HG03520 (cell line): Measurements from ENCODE around the gene ATXN10.

Experiments
- ATAC-seq: cut with Tn5 transposase; IDR thresholded peaks from one replicate; pipeline ENCODE4 v1.9.1; 2021; ENCODE audit warnings: mild to moderate bottlenecking, moderate library complexity; ENCODE audit not compliant: unreplicated experiment

ATXN10 gene

DNA sequence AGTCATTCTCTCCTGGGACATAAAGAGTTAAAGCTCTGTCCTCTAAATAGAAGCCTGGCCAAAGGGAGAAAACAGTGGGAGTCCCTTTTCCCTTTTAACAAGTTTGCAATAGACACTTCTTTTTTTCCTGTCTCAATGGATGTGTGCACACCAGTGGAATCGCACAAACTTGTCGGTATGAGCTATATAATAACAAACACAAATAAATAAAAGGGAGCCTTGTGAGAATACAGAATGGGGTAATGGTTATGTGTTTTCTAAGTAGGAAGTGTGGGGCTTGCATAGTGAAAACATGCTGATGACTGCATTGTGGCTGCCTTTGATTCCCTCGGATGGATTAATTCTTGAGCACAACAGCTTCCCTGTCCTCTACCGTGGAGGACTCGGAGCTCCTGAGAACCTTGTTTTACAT lies 173.4 kb downstream of the ATXN10 start:
- no peak for ATAC-seq

DNA sequence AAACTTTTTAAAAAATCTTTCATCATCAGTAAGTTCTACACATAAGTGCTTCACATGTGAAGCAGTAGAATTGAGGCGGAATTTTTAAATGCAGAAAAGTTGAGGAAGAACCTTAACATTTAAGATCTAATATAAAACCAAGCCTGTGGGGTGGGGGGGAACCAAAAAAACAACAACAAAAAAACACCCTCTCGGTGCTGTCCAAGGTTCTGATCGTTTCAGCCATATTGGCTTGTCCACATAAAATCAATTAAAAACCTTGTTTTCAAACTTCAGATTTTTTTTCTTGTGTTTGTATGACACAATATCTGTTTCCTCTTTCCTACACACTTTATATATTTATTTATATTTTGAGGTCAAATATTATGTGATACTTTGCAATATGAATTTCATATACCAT lies 175.3 kb downstream of the ATXN10 start:
- ATAC-seq: no peak

DNA sequence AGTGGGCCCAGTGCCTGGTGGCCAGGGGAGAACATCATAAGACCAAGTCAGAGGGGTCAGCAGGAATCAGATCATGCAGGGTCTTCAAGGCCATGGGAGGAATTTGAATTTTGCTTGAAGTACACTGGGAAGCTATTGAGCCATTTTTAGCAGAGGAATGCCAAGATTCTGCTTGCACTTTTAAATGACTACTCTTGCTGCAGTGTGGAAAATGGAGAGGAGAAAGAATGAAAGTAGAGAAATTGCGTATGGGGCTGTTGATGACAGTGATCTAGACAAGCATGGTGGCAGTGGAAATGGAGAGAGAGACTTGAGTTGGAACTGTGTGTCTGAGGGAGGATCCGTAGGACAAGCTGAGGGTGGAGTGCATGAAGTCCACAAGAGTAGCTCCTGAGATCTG lies 177.3 kb downstream of the ATXN10 start:
- no peak for ATAC-seq

DNA sequence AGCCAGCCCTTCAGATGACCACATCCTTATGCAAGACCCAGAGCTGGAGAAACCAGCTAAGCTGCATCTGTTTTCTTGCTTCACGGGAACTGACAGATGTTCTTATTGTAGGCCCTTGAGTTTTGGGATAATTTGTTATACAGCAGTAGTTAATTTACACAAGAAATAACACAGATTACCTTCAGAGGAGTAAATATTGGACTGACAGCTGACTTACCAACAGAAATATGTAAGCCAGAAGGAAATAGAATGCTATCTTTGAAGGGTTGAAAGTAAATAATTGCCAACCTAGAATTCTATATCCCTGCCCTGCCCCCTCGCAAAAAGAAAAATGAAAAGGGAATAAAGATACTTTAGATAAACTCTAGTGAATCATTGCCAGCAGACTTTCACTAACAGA lies 181.2 kb downstream of the ATXN10 start:
- no peak for ATAC-seq

DNA sequence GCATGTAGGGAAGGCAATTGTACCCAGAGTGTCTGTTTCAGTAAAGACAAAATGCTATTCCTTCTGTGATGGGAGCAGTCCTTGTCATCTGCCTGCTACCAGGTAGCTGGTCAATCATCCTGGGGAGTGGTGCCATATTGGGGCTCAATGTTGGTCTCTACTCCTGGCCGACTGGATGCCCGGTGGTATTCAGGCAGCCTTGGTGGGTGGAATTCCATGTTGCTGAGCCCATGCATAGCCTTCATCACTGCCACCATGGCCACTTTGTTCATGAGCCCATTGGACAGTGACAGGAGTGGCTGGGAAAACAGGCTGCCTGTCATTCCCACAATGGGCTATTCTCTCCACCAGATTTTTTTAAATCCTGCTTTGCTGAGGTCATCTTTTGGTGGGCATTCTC lies 184.3 kb downstream of the ATXN10 start:
- ATAC-seq: no peak

DNA sequence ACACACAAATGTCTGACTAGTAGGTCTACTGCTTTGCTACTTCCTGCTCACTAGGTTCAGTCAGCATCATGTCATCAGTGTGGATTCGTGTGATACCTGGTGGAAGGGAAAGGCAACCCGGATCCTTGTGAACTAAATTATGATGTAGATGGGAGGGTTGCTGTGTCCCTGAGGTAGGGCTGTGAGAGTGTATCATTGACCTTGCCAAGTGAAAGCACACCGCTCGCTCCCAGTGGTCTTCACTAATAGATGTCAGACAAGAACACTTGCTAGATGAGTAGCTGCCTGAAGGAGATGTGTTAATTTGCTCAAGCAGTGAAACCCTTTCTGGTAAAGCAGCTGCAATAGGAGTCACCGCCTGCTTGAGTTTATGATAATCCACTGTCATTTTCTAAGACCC lies 185.9 kb downstream of the ATXN10 start:
- ATAC-seq: no peak

DNA sequence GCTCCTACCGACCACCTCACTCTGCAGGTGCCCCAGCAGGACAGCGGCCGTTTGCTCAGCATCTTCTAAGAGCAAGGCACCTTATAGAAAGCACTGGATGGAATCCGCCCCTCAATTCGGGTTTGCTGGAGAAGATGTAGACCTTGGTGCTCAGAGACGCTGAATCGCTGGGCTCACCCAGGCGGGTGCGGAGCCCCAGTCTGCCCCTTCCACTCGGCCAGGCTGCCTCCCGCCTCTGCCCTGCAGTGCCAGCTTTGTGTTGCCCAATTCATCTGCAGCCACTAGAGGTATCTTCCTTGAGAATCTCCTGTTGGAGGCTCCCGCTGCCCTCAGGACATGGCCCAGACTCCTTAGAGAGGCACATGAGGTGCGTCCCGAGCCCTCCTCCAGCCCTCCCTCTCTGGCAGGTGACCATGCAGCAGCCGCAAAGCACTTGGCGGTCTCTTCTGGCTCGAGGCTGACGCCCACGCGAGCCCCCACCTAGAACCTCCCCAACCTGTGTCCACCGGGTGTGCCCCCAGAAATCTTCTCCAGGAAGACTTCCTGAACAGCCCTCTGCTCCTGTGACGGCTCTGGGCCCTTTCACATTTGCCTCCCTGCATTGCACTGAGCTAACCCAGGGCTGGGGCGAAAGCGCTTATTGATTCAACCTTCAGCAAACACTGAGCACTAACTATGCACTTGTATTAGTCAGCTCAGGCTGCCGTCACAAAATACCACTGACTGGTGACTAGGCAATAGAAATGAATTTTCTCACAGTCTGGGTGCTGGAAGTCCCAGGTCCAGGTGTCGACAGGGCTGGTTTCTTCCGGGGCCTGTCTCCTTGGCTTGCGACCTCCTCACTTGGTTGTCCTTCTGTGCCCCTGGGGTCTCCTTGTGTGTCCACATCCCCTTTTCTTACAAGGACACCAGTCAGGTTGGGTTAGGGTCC lies 187.9 kb downstream of the ATXN10 start:
- no peak for ATAC-seq

DNA sequence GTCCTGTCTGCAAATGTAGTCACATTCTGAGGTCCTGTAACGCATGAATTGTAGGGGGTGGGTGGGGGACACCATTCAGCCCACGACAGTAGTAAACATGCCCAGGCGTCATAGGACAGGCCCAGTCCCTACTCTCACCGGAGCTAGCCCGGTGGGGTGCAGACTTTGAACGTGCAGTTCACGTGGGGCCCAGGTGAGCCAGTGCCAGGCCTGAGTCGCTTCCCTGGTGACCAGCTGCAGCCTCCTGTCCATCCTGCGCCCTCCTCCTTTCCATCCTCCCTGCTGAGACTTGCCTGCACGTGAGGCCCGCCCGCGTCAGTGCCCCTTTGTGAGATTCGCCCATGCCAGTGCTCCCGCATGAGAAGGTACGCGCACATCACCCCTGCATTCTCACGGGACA lies 188.6 kb downstream of the ATXN10 start:
- ATAC-seq: no peak

DNA sequence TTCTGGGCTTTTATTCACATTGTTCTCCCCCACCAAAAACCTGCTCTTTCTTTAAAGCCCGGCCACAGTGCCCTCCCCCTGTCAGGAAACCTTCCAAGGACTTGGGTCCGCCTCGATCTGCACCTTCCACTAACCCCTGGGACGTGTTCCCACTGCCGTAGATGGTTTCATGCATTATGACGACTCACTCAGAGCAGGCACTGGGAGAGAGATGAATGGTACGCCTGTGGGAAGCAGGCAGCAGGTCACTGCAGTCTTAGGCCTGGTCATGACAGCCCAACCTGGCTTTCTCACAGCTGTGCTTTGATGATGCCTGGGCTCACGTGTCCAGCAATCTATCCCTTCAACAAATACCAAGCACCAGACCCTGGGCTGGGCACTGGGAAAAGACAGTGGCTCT lies 189.6 kb downstream of the ATXN10 start:
- ATAC-seq: no peak

DNA sequence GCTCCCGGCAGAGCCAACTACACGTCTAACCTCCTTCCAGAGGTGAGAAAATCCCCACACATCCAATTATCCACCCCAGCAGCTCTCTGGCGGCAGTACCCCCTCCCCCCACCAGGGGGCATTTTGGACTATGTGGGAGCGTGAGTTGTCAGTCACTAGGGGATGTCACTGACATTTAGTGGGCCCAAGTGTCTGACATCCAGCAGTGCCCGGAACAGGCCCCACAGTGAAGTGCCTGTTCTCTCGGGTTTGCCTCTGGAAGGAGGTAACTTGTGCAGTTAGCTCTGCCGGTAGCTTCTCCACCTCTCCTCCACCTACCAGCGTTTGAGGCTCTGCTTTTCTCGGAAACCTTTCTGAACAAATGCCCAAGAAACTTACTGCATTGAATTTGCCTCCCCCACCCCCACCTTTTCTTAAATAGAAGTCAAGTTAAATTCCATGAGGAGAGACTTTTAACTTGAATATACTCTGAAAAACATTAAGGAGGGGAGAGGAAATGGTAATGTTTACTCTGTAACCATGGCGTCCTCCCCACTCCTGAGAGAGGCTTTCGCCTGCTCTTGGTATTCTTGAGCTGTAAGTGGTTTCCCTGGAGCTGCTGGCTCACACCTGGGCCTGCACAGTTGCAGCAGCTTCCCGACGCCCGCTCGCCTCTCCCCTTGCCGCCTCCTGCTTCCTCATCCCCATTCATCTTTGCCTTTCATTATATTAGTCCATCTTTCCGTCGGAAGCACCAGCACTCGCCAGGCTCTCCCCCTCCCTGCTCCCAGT lies 192.5 kb downstream of the ATXN10 start:
- no peak for ATAC-seq

DNA sequence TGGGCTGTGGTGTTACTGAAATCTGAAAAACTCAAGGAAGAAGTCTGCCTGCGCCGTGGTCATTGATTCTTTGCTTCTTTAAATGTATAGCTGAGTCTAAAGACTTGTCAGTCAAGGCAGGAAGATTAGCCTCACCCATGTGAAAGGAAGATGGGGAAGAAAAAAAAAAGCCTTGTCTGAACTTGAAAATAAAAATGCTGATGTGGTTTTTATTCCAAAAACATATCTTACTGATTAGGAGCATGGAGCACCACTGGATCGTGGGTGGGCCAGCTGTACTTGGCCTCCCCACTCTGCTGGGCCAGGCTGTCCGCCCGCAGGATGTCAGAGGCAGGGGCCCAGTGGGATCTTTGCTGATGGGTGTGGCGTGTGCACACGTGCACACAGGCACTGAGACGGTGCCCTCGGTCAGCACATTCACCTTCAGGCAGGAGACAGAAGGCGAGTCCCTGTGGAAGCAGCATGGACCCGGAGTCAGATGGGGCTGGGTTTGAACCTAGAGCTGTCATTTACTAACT lies 193.4 kb downstream of the ATXN10 start:
- no peak for ATAC-seq

DNA sequence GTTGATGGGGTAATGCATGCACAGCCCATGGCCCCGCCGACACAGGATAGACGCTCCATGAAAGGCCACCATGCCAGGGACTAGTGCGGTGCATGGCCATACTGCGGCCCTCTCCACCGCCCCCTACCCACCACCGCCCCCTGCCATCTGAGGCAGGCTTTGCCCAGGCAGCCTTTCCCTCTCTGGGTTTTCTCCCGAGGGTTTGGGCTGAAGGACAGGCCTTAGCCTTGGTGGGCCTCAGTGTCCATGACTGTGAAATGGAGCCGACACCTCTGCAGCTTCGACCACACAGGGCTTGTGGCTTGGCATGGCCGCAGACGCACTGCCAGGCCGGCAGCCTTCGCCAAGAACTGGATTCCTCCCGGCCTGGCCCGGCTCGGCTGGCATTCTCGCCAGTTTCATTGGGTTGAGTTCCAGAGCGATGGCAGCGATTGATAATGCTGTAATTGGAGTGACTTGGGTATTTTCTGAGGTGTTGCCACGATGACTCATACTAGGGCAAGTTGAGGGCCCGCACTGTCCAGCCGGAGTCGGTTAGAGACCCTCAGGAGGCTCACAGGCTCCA lies 194.0 kb downstream of the ATXN10 start:
- no peak for ATAC-seq

DNA sequence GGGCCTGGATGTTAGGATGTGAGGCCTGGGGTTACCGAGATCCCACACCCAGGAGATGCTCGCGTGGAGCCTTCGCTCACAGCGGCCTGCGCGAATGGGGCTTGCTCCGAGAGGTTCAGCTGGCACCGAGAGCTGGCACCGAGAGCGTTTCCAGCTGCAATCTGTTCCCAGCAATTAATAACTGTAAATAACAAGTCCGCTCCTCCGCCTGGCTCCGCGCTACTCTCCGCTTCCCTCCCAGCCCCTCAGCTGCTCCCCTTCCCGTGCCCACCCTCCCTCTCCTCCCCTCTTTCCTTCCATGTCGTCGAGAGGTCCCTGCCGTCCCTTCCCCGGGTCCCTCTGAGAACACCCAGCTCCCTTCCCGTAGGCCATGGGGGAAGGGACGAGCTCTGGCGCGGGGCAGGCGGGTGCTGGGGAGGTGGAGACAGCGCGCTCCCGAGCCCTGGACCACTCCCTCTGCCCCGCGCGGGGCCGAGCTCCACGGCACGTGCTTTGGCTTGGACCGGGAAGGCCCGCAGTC lies 194.6 kb downstream of the ATXN10 start:
- ATAC-seq: no peak

DNA sequence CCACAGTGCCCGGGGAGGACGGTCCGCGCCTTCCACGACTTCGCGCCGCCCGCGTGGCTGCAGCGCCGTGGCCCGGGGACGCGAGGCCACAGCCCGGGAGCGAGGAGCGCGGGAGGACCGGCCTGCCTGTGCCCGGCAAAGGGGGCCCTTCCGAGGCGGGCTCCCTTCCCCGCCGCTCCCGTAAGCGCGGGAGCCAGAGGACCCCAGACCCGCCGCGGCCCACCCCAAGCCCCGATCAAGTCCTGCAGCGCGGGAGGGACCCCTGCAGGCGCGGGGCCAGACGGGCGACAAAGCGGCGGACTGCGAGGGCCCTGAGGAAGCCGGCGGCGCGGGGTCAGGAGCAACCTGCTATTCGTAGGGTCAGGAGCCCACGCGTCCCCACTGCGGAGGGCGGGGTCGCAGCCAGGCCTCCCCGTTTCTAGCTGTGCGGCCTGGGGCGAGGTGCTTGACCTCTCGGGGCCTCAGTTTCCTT lies 195.0 kb downstream of the ATXN10 start:
- no peak for ATAC-seq

DNA sequence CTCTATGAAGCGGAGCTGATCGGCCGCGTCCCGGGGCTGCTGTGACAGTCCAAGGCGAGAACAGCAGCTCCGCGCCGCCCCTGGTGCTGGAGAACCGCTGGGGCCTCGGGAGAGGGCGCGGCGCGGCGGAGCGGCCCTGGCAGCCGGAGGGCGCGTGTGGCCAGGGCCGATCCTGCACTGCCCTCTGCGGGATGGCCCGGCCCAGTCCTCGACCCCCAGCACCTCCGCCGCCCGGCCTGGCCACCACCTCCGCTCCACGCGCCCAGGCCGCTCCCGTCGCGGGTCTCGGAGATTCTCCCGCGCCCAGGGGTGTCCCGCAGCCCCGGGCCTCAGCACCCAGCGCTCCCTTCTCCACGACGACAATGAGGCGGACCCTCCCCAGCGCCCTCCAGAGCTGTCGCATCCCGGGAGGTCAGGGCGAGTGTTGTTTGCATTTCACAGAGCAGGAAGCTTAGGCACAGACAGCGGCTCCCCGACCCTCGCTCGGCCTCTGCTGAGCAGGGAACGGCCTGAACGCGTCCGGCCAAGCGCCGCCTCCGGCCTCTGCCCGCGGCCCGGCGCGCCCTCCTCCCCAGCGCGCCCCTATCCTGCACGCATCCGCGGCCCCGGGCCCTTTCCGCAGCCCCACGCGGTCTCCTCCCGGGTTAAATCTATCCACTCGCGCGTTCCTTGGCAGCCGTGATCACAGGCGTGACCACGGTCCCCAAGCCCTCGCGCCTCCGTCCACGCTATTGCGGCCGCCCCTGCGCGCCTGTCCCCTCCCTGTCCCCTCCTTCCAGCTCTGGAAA lies 195.7 kb downstream of the ATXN10 start:
- ATAC-seq: no peak

DNA sequence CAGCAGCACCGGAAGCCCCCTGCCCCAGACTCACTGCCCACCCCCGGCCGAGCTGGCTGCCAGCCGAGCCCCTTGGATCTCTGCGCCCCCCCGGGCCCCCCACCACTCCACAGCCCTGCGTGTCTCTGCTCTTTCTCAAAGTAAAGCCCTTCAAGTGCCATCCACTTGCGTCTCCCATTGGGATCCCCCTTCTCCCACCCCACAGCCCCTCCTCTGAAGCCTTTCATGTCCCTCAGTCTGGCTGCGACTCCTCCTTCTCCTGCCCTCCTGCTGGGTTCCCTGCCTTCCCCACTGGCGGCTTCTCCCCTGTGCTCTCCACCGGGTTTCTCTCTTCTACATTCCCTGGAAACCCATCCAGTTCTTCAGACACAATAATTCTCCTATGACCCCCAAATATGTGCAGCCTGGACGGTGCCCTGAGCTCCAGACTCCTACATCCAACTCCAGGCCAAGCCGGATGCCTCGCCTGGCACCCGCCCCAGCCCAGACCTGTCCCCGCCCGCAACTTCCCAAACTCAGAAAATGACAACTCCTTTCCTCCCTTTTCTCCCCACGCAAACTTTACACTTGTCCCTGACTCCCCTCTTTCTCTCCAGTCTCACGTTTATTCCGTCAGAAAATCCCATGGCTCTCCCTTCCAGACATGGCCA lies 196.4 kb downstream of the ATXN10 start:
- ATAC-seq: no peak

DNA sequence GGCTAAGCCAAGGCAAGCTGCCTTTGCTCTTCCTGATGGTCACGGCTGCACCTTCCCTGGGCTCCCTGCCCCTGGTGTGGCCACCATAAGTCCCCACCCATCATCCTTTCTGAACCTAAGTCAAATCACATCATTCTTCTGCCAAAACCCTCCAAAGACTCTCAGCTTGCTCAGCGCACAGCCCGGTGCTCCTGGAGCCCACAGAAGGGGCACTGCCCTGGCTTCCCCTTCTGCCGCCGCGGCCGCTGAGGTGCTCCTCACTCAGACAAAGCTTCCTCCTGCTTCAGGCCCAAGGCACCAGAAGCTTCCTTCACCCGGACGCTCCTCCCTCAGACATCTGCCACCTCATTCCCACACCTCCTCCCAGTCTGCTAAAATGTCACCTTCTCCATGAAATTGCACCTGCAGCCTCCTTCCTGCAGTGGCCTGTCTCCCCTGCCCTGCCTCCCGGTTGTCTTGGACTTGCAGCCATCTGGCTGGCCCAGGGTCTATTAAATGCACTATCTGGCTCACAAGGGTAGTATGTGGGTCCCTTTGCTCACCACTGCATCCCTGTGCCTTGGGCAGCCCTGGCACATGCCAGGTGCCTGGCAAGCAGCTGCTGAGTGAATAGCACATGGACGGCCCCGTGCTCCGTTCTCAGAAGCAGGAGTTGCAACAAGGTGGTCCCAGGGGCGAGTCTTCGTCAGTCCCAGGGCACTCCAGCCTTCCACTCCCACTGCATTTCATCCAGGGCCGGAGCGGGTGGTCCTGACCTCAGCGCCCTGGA lies 197.1 kb downstream of the ATXN10 start:
- ATAC-seq: no peak

DNA sequence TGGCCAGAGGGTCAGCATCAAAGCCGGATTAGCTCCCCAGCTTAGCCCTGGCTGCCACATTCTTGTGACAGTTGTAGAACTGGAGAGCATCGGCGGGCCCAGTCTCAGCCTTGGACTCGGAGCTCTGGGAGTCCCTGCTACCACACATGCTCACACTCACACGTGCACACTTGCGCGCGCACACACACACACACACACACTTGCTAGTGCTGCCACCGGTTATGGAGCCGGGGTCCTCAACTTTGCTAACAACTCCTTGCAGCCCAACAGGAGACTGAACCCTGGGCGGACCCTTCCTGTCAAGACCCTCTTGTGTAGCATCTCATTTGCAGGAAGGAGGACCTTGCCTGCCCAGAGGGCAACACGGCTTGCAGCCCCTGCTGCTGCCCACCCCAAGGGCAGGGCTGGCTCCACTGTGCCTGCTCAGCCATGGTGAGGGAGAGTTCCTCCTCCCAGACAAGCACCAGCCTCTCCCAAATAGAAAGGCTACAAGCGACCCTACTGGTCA lies 197.8 kb downstream of the ATXN10 start:
- ATAC-seq: no peak

DNA sequence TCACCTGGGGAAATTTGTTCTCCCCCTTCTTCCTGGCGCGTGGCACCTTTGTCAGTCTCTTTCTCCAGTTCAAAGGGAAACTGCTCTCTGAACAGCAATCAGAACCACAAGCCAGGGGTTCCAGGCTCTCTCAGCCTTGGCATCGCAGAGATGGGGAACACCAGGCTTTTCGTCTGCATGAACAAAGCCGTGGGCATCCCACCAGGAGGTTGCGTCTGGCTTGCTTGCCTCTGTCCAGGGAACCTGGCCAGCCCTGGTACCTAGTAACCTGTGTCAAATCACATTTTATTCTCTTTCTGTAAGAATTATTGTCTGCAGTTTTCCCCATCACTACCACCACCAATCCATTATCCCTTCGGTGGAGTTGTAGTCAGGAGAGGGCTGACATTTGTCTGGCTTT lies 198.4 kb downstream of the ATXN10 start:
- no peak for ATAC-seq
